A673 (cell line): ENCODE results near the gene ZMYM4. TPM values are rescaled to one million over a fixed set of nuclear protein-coding genes. Genes with fewer than 3 reads are reported as not detected.

Experiments used
- BruUV-seq: library from RNA; stranded (reverse); fragments of 400-500 nt; replicated peaks from 2 replicates; lab custom pipeline; 2021; lab: Mats Ljungman, UMichigan
- CTCF ChIA-PET: fragments of 300-600 bp; sonication (Branson Sonifier 250); formaldehyde crosslinking; loops from one replicate; lab custom pipeline; 2022; ENCODE audit warnings: antibody characterized with exemption; lab: Charles Lee
- POLR2A ChIA-PET: fragments of 300-600 bp; sonication (Branson Sonifier 250); formaldehyde crosslinking; loops from one replicate; lab custom pipeline; 2022; ENCODE audit warnings: antibody characterized with exemption; ENCODE audit not compliant: low non-redundant PET; lab: Charles Lee
- DNase-seq: peaks from one replicate; pipeline ENCODE4 v3.0.0-alpha.2; 2015; ENCODE audit warnings: low spot score
- H3K27ac ChIP-seq: fragments of 200-600 bp; sonication (generic); 2 replicates; pipeline ENCODE4 v1.5.1; 2016; ENCODE audit warnings: mixed run types, low read depth, mild to moderate bottlenecking, mixed read lengths, antibody characterized with exemption, low read length; ENCODE audit not compliant: poor library complexity, severe bottlenecking
- H3K27me3 ChIP-seq: fragments of 200-600 bp; sonication (generic); replicated peaks from 2 replicates; pipeline ENCODE4 v1.6.1; 2017; ENCODE audit warnings: mixed run types, low read depth, mild to moderate bottlenecking, mixed read lengths, antibody characterized with exemption, low read length; ENCODE audit not compliant: insufficient read depth, poor library complexity
- H3K36me3 ChIP-seq: fragments of 200-600 bp; sonication (generic); 2 replicates; pipeline ENCODE4 v1.6.1; 2016; ENCODE audit warnings: mixed run types, mild to moderate bottlenecking, mixed read lengths, antibody characterized with exemption, low read length; ENCODE audit not compliant: insufficient read depth, poor library complexity, severe bottlenecking
- H3K4me1 ChIP-seq: fragments of 200-600 bp; sonication (generic); 2 replicates; pipeline ENCODE4 v1.6.1; 2017; ENCODE audit warnings: mixed run types, mild to moderate bottlenecking, mixed read lengths, antibody characterized with exemption, low read length; ENCODE audit not compliant: insufficient read depth, poor library complexity, severe bottlenecking
- H3K4me3 ChIP-seq: fragments of 200-600 bp; sonication (generic); 2 replicates; pipeline ENCODE4 v1.5.1; 2016; ENCODE audit warnings: low read depth, mixed run types, mild to moderate bottlenecking, mixed read lengths, low read length; ENCODE audit not compliant: poor library complexity, severe bottlenecking
- H3K9me3 ChIP-seq: fragments of 200-600 bp; sonication (generic); 2 replicates; pipeline ENCODE4 v1.6.1; 2016; ENCODE audit warnings: mixed run types, low read depth, mild to moderate bottlenecking, mixed read lengths, antibody characterized with exemption, low read length; ENCODE audit not compliant: poor library complexity, severe bottlenecking
- CTCF ChIP-seq: fragments of 300-800, 200-600 bp; sonication (generic); conservative IDR thresholded peaks from 2 replicates; pipeline ENCODE4 v1.5.1; 2017; ENCODE audit warnings: low read depth, mild to moderate bottlenecking, antibody characterized with exemption, low read length, moderate library complexity, mixed read lengths
- EZH2 ChIP-seq: fragments of 200-600 bp; sonication (generic); IDR thresholded peaks from 2 replicates; pipeline ENCODE4 v1.6.1; 2017; ENCODE audit warnings: borderline replicate concordance, low read depth, mild to moderate bottlenecking, mixed read lengths, antibody characterized with exemption, low read length; ENCODE audit not compliant: poor library complexity, severe bottlenecking
- intact Hi-C: fragments of 100-400 bp; cut with micrococcal nuclease; formaldehyde crosslinking; loops from one replicate; pipeline ENCODE4 v1.10.0; 2022; ENCODE audit not compliant: unreplicated experiment
- total RNA-seq: library from RNA; stranded (reverse); gene quantifications from 2 replicates; pipeline ENCODE4 v1.2.3, GENCODE V29; 2021

The ZMYM4 gene
- total RNA-seq, 1 experiment from 2014 or later: 83.5 TPM

- intact Hi-C loops: no loop called here
- ChIA-PET CTCF (no interaction called here), POLR2A (no interaction called here)
- no peak for DNase-seq
- Histone ChIP-seq H3K4me3 (no peak overlapping the region), H3K9me3 (peaks cover 7% of the 10 kb centered on the region), H3K27me3 (no peaks in the 10 kb centered on the region), H3K36me3 (peaks cover 21% of the 10 kb centered on the region), H3K4me1 (no peaks in the 10 kb centered on the region), H3K27ac (no peak overlapping the region)
- TF ChIP-seq CTCF (no peak), EZH2 (no peak)
- no TSS peak for BruUV-seq
Measured at GRCh38 chr1:35288761-35289160, 20.3 kb downstream of the ZMYM4 start.

- BruUV-seq: no TSS peak
- DNase-seq: no peak
- Histone ChIP-seq H3K4me3 (no peak overlapping the region), H3K27ac (no peak overlapping the region), H3K36me3 (peaks cover 15% of the 10 kb centered on the region), H3K9me3 (no peaks in the 10 kb centered on the region), H3K4me1 (no peaks in the 10 kb centered on the region), H3K27me3 (no peaks in the 10 kb centered on the region)
- POLR2A ChIA-PET: no interaction called here
- TF ChIP-seq CTCF: no peak
- TF ChIP-seq EZH2: no peak
- intact Hi-C loops: no loop called here
- CTCF ChIA-PET: no interaction called here
Measured at GRCh38 chr1:35290452-35290851, 21.9 kb downstream of the ZMYM4 start.

GRCh38 chr1:35294809-35295208 is 26.3 kb downstream of the ZMYM4 start:
- DNase-seq: no peak
- Histone ChIP-seq H3K4me1 (no peaks in the 10 kb centered on the region), H3K27ac (no peak overlapping the region), H3K36me3 (peaks cover 24% of the 10 kb centered on the region), H3K4me3 (no peak overlapping the region), H3K27me3 (no peaks in the 10 kb centered on the region), H3K9me3 (no peaks in the 10 kb centered on the region)
- no TSS peak for BruUV-seq
- TF ChIP-seq EZH2: no peak
- no peak for TF ChIP-seq CTCF
- POLR2A ChIA-PET: no interaction called here
- intact Hi-C loops: no loop called here
- CTCF ChIA-PET: no interaction called here
